ENCODE data around the gene DHX16.

DNA sequence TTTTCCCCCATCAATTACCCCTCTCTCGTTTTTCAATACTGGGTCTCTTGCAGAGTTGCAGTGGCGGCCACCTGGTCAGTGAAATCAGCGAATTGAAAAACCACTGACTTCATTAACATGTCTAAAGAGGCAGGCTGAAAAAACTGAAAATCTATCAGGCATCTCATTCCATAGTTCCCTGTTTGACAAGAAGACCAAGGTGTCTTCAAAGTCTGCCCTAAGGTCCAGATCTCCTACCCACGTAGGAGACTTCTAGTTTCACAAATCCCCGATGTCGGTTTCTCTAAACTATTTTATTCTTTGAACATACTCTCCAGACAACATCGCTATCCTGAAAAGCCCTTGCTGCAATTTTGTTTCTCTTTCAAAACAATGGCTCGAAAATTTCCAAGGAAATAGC, 46.5 kb upstream of the DHX16 start:
- TF ChIP-seq, protein P1, sequence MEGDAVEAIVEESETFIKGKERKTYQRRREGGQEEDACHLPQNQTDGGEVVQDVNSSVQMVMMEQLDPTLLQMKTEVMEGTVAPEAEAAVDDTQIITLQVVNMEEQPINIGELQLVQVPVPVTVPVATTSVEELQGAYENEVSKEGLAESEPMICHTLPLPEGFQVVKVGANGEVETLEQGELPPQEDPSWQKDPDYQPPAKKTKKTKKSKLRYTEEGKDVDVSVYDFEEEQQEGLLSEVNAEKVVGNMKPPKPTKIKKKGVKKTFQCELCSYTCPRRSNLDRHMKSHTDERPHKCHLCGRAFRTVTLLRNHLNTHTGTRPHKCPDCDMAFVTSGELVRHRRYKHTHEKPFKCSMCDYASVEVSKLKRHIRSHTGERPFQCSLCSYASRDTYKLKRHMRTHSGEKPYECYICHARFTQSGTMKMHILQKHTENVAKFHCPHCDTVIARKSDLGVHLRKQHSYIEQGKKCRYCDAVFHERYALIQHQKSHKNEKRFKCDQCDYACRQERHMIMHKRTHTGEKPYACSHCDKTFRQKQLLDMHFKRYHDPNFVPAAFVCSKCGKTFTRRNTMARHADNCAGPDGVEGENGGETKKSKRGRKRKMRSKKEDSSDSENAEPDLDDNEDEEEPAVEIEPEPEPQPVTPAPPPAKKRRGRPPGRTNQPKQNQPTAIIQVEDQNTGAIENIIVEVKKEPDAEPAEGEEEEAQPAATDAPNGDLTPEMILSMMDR (IDR thresholded peaks at IDR 0.05) = no peak
- no peak for TF ChIP-seq TCF7L2 (IDR thresholded peaks at IDR 0.05; ENCODE audit: low read depth, low read length)
- no peak for TF ChIP-seq SIN3A (IDR thresholded peaks at IDR 0.05; ENCODE audit: borderline replicate concordance, insufficient read depth, low read depth, low read length)
- no peak; the same call in 1 of the 2 replicates for TF ChIP-seq POLR2AphosphoS5 (IDR thresholded peaks at IDR 0.05; ENCODE audit: low read depth, low read length)
